Measurements from ENCODE around the gene PNMA8B.
"Not testable (repeated sequence)": the region's sequence is repeated elsewhere in the genome, so short reads cannot be mapped to it uniquely, and the experiment has no call there.

The PNMA8B gene

GRCh38 chr19:46495786-46496099, at the start of gene PNMA8B:
Gene PNMA8B, minus strand, starts transcription at chr19:46495867. Its CDS starts 402 bp downstream, at chr19:46495465.
- peak; percentile 47 for DNase-seq

- DNase-seq, result no peak
Measured at GRCh38 chr19:46544651-46545050, 49.0 kb upstream of the PNMA8B start.

- peak; percentile 91 for DNase-seq
Measured at GRCh38 chr19:46542428-46543230, 47.0 kb upstream of the PNMA8B start.

GRCh38 chr19:46537136-46538097, 41.8 kb upstream of the PNMA8B start:
- DNase-seq, result peak; percentile 83

- peak; percentile 16 for DNase-seq
Measured at GRCh38 chr19:46536391-46536790, 40.7 kb upstream of the PNMA8B start.

GRCh38 chr19:46533621-46534081, 38.0 kb upstream of the PNMA8B start:
- DNase-seq, result no peak

GRCh38 chr19:46533078-46533620, 37.5 kb upstream of the PNMA8B start:
- DNase-seq, result peak; percentile 17

GRCh38 chr19:46530636-46531035, 35.0 kb upstream of the PNMA8B start:
- peak; percentile 32 for DNase-seq

- peak; percentile 84 for DNase-seq
Measured at GRCh38 chr19:46529622-46530451, 34.2 kb upstream of the PNMA8B start.

- no peak for DNase-seq
Measured at GRCh38 chr19:46528601-46529590, 33.2 kb upstream of the PNMA8B start.

GRCh38 chr19:46526801-46527200, 31.1 kb upstream of the PNMA8B start:
- DNase-seq, result not testable (repeated sequence)

GRCh38 chr19:46524308-46524707, 28.6 kb upstream of the PNMA8B start:
- DNase-seq, result no peak

GRCh38 chr19:46522988-46523387, 27.3 kb upstream of the PNMA8B start:
- DNase-seq, result not testable (repeated sequence)

- no peak for DNase-seq
Measured at GRCh38 chr19:46521241-46521868, 25.7 kb upstream of the PNMA8B start.

- DNase-seq, result no peak
Measured at GRCh38 chr19:46520616-46521015, 24.9 kb upstream of the PNMA8B start.

- DNase-seq, result no peak
Measured at GRCh38 chr19:46517471-46517870, 21.8 kb upstream of the PNMA8B start.

- DNase-seq, result no peak
Measured at GRCh38 chr19:46515879-46516350, 20.2 kb upstream of the PNMA8B start.

GRCh38 chr19:46515290-46515609, 19.6 kb upstream of the PNMA8B start:
- no peak for DNase-seq

- DNase-seq, result no peak
Measured at GRCh38 chr19:46514589-46515289, 19.1 kb upstream of the PNMA8B start.

All from stimulated activated CD8-positive, alpha-beta memory T cell treated with anti-CD3 and anti-CD28 coated beads, Interleukin-4, amount 100 ng/mL, for 48 hours (primary cell).